Stimulated activated CD4-positive, alpha-beta T cell treated with anti-CD3 and anti-CD28 coated beads, Interleukin-2, amount 100 ng/mL, for 24 hours (primary cell): ENCODE data around the gene METTL25.

ENCODE experiments used
- DNase-seq, 2 donors: peaks; one replicate each; pipeline ENCODE4 v3.0.0-alpha.2; 2020

Gene METTL25

GRCh38 chr12:82473111-82473754 lies 114.9 kb downstream of the METTL25 start:
- DNase-seq: no peak

- no peak for DNase-seq
Observed at GRCh38 chr12:82474181-82474797, 116.0 kb downstream of the METTL25 start.

GRCh38 chr12:82474798-82475184 lies 116.5 kb downstream of the METTL25 start:
- DNase-seq: no peak

GRCh38 chr12:82475211-82475610 lies 116.9 kb downstream of the METTL25 start:
- DNase-seq: no peak

GRCh38 chr12:82476511-82476910 lies 118.2 kb downstream of the METTL25 start:
- DNase-seq: no peak

- no peak for DNase-seq
Observed at GRCh38 chr12:82479511-82479910, 121.2 kb downstream of the METTL25 start.

GRCh38 chr12:82480606-82481005 lies 122.3 kb downstream of the METTL25 start:
- DNase-seq: no peak

GRCh38 chr12:82481954-82482353 lies 123.6 kb downstream of the METTL25 start:
- DNase-seq: no peak

GRCh38 chr12:82486524-82487235 lies 128.4 kb downstream of the METTL25 start:
- no peak for DNase-seq

GRCh38 chr12:82504409-82504808 lies 146.1 kb downstream of the METTL25 start:
- no peak for DNase-seq

- DNase-seq: no peak
Observed at GRCh38 chr12:82505150-82505549, 146.8 kb downstream of the METTL25 start.

- no peak for DNase-seq
Observed at GRCh38 chr12:82507686-82508085, 149.4 kb downstream of the METTL25 start.

GRCh38 chr12:82510386-82510785 lies 152.1 kb downstream of the METTL25 start:
- no peak for DNase-seq

- DNase-seq: no peak
Observed at GRCh38 chr12:82514880-82515279, 156.6 kb downstream of the METTL25 start.

- DNase-seq: no peak
Observed at GRCh38 chr12:82515652-82516051, 157.3 kb downstream of the METTL25 start.

GRCh38 chr12:82517027-82517426 lies 158.7 kb downstream of the METTL25 start:
- no peak for DNase-seq

- no peak for DNase-seq
Observed at GRCh38 chr12:82517808-82518207, 159.5 kb downstream of the METTL25 start.

- no peak for DNase-seq
Observed at GRCh38 chr12:82519510-82519909, 161.2 kb downstream of the METTL25 start.

GRCh38 chr12:82522285-82522684 lies 164.0 kb downstream of the METTL25 start:
- DNase-seq: no peak

GRCh38 chr12:82522762-82523161 lies 164.4 kb downstream of the METTL25 start:
- DNase-seq: no peak

GRCh38 chr12:82523996-82524395 lies 165.7 kb downstream of the METTL25 start:
- no peak for DNase-seq

GRCh38 chr12:82524641-82525040 lies 166.3 kb downstream of the METTL25 start:
- no peak for DNase-seq

- no peak for DNase-seq
Observed at GRCh38 chr12:82525616-82526015, 167.3 kb downstream of the METTL25 start.

GRCh38 chr12:82527165-82527780 lies 168.9 kb downstream of the METTL25 start:
- peak; percentile 1 to 17 for DNase-seq
